ENCODE results near the gene RHBDL1. TPM values are rescaled to one million over a fixed set of nuclear protein-coding genes. Genes with fewer than 3 reads are reported as not detected.

RHBDL1 gene
- total and polyA plus RNA-seq, 9 of the 15 experiments (the other 6 are each of a cell fraction or from before 2014, with no cell fraction given) = 0.03 to 5.6 (median 1.3) TPM; not detected in 1

- no peak for TF ChIP-seq ID3 (CRISPR knock-in tag; IDR thresholded peaks at IDR 0.05)
- no peak for TF ChIP-seq ID3 (tag; IDR thresholded peaks at IDR 0.05)
- no peak for TF ChIP-seq EP400 (IDR thresholded peaks at IDR 0.05)
- no peak for TF ChIP-seq ZBTB33 (CRISPR knock-in tag; IDR thresholded peaks at IDR 0.05)
- TF ChIP-seq E2F5 (CRISPR knock-in tag; IDR thresholded peaks at IDR 0.05) = no peak
- 0 out of 2 replicates have a peak, but pooled peaks have one; percentile 6 for TF ChIP-seq NFIC (IDR thresholded peaks at IDR 0.05)
- peak; percentile 43; the same call in 1 of the 2 replicates for TF ChIP-seq HMGXB4 (CRISPR knock-in tag; IDR thresholded peaks at IDR 0.05)
- no peak for TF ChIP-seq ZNF695 (CRISPR knock-in tag; IDR thresholded peaks at IDR 0.05)
- no peak for TF ChIP-seq FUS (optimal IDR thresholded peaks at IDR 0.05; ENCODE audit: low read depth, low read length)
- no peak for TF ChIP-seq HDAC3 (IDR thresholded peaks at IDR 0.05; ENCODE audit: borderline replicate concordance, partially characterized antibody)
- no peak for TF ChIP-seq ZNF436 (CRISPR knock-in tag; IDR thresholded peaks at IDR 0.05)
- no peak for TF ChIP-seq TGIF2 (CRISPR knock-in tag; IDR thresholded peaks at IDR 0.05)
- no peak for TF ChIP-seq CHAMP1 (IDR thresholded peaks at IDR 0.05)
- TF ChIP-seq RBM22 (IDR thresholded peaks at IDR 0.05; ENCODE audit: low read depth, low read length, poor library complexity, severe bottlenecking) = no peak
- no peak for TF ChIP-seq HNRNPK (IDR thresholded peaks at IDR 0.05; ENCODE audit: low read depth, low read length, poor library complexity, severe bottlenecking)
- TF ChIP-seq ADNP (tag; IDR thresholded peaks at IDR 0.05) = no peak
- TF ChIP-seq CREBBP (IDR thresholded peaks at IDR 0.05; ENCODE audit: low read depth, low read length) = no peak
- TF ChIP-seq ZNF76 (CRISPR knock-in tag; IDR thresholded peaks at IDR 0.05; ENCODE audit: borderline replicate concordance) = no peak
These were observed 8.1 kb downstream of the RHBDL1 start (continued) for GRCh38 chr16:683396-684070.

Data from K562 (cell line).